Ascending aorta (tissue), 2 donors: ENCODE measurements around the gene TACR1. TPM values are rescaled to one million over a fixed set of nuclear protein-coding genes. Genes with fewer than 3 reads are reported as not detected.

Experiments
- DNase-seq, 2 donors: peaks; one replicate each; pipeline ENCODE4 v3.0.0-alpha.2; 2019; ENCODE audit warnings: low spot score in 2 of 2
- H3K27ac ChIP-seq, 2 donors: fragments of 200-600 bp; sonication (generic); one replicate each; pipeline ENCODE4 v1.5.1; 2016 to 2017; ENCODE audit warnings: mild to moderate bottlenecking in 1 of 2
- H3K27me3 ChIP-seq: fragments of 200-600 bp; sonication (generic); one replicate; pipeline ENCODE4 v1.5.1; 2017
- H3K36me3 ChIP-seq, 2 donors: fragments of 200-600 bp; sonication (generic); one replicate each; pipeline ENCODE4 v1.5.1; 2016
- H3K4me1 ChIP-seq, 2 donors: fragments of 200-600 bp; sonication (generic); one replicate each; pipeline ENCODE4 v1.5.1; 2016 to 2017; ENCODE audit warnings: mild to moderate bottlenecking in 1 of 2
- H3K4me3 ChIP-seq, 2 donors: fragments of 200-600 bp; sonication (generic); one replicate each; pipeline ENCODE4 v1.5.1; 2016 to 2017; ENCODE audit warnings: mild to moderate bottlenecking in 1 of 2
- H3K9me3 ChIP-seq, 2 donors: fragments of 200-600 bp; sonication (generic); one replicate each; pipeline ENCODE4 v1.5.1; 2016
- CTCF ChIP-seq, 3 experiments: fragments of 200-600 bp in 2 of 3; fragments of 450-650 bp in 1 of 3; sonication (generic) in 2 of 3; IDR thresholded peaks; one replicate each; pipeline ENCODE4 v1.5.1; 2016 to 2019; ENCODE audit warnings: antibody characterized with exemption in 3 of 3, mild to moderate bottlenecking in 1 of 3, moderate library complexity in 1 of 3
- intact Hi-C: fragments of 100-400 bp; cut with DNase I; formaldehyde crosslinking; loops from one replicate; pipeline ENCODE4 v1.15.1; 2023
- total RNA-seq: library from RNA; depleted of rRNA; stranded (reverse); fragments of >200 nt; gene quantifications from one replicate; pipeline ENCODE4 v1.1.0, GENCODE V29; 2016

Gene TACR1
- total RNA-seq, 1 donor from 2014 or later: 27.5 TPM

GRCh38 chr2:75022516-75022915 is 176.8 kb downstream of the TACR1 start:
- no peaks in the 10 kb centered on the region for H3K9me3 ChIP-seq
- H3K4me1 ChIP-seq: peaks cover 0 to 5% of the 10 kb centered on the region in 2 donors
- no peak overlapping the region for H3K27ac ChIP-seq
- no peak for DNase-seq
- no peak for TF ChIP-seq CTCF (IDR thresholded peaks at IDR 0.05)
- no peaks in the 10 kb centered on the region for H3K27me3 ChIP-seq
- no peaks in the 10 kb centered on the region for H3K36me3 ChIP-seq
- no peak overlapping the region for H3K4me3 ChIP-seq
- intact Hi-C loops: no loop called here

- intact Hi-C loops: no loop called here
- H3K27ac ChIP-seq: no peak overlapping the region
- H3K4me1 ChIP-seq: peaks cover 0 to 5% of the 10 kb centered on the region in 2 donors
- no peak for DNase-seq
- no peak overlapping the region for H3K4me3 ChIP-seq
- H3K27me3 ChIP-seq: no peaks in the 10 kb centered on the region
- no peak for TF ChIP-seq CTCF (IDR thresholded peaks at IDR 0.05)
- no peaks in the 10 kb centered on the region for H3K9me3 ChIP-seq
- no peaks in the 10 kb centered on the region for H3K36me3 ChIP-seq
Measured at GRCh38 chr2:75021672-75022071, 177.6 kb downstream of the TACR1 start.

GRCh38 chr2:75020476-75020875 is 178.8 kb downstream of the TACR1 start:
- intact Hi-C loops: no loop called here
- H3K36me3 ChIP-seq: no peaks in the 10 kb centered on the region
- H3K4me3 ChIP-seq: no peak overlapping the region
- H3K9me3 ChIP-seq: no peaks in the 10 kb centered on the region
- TF ChIP-seq CTCF (IDR thresholded peaks at IDR 0.05): no peak
- peaks cover 0 to 5% of the 10 kb centered on the region in 2 donors for H3K4me1 ChIP-seq
- H3K27ac ChIP-seq: no peak overlapping the region
- H3K27me3 ChIP-seq: no peaks in the 10 kb centered on the region
- DNase-seq: no peak

GRCh38 chr2:75019790-75020189 is 179.5 kb downstream of the TACR1 start:
- DNase-seq: no peak
- Histone ChIP-seq H3K9me3 (no peaks in the 10 kb centered on the region), H3K4me3 (no peak overlapping the region), H3K27me3 (no peaks in the 10 kb centered on the region), H3K4me1 (peaks cover 0 to 5% of the 10 kb centered on the region in 2 donors), H3K27ac (no peak overlapping the region), H3K36me3 (no peaks in the 10 kb centered on the region)
- TF ChIP-seq CTCF (IDR thresholded peaks at IDR 0.05): no peak
- intact Hi-C loops: no loop called here

GRCh38 chr2:75018162-75018561 is 181.2 kb downstream of the TACR1 start:
- no peak for DNase-seq
- no peak overlapping the region for H3K4me3 ChIP-seq
- H3K27me3 ChIP-seq: no peaks in the 10 kb centered on the region
- no peak for TF ChIP-seq CTCF (IDR thresholded peaks at IDR 0.05)
- peaks cover 0 to 5% of the 10 kb centered on the region in 2 donors for H3K4me1 ChIP-seq
- H3K27ac ChIP-seq: no peak overlapping the region
- intact Hi-C loops: no loop called here
- H3K9me3 ChIP-seq: no peaks in the 10 kb centered on the region
- H3K36me3 ChIP-seq: no peaks in the 10 kb centered on the region

GRCh38 chr2:75012080-75012479 is 187.2 kb downstream of the TACR1 start:
- H3K36me3 ChIP-seq: no peaks in the 10 kb centered on the region
- H3K9me3 ChIP-seq: no peaks in the 10 kb centered on the region
- no peak overlapping the region for H3K4me3 ChIP-seq
- no peaks in the 10 kb centered on the region for H3K27me3 ChIP-seq
- intact Hi-C loops: no loop called here
- TF ChIP-seq CTCF (IDR thresholded peaks at IDR 0.05): no peak
- H3K27ac ChIP-seq: no peak overlapping the region
- H3K4me1 ChIP-seq: no peaks in the 10 kb centered on the region
- DNase-seq: no peak
